GM21737 (cell line): ENCODE measurements around the gene LILRA5.
"Not testable (repeated sequence)": the region's sequence is repeated elsewhere in the genome, so short reads cannot be mapped to it uniquely, and the experiment has no call there.

Source experiments
- ATAC-seq: cut with Tn5 transposase; IDR thresholded peaks from one replicate; pipeline ENCODE4 v1.9.1; 2021; ENCODE audit warnings: mild to moderate bottlenecking, moderate library complexity; ENCODE audit not compliant: unreplicated experiment

The LILRA5 gene

DNA sequence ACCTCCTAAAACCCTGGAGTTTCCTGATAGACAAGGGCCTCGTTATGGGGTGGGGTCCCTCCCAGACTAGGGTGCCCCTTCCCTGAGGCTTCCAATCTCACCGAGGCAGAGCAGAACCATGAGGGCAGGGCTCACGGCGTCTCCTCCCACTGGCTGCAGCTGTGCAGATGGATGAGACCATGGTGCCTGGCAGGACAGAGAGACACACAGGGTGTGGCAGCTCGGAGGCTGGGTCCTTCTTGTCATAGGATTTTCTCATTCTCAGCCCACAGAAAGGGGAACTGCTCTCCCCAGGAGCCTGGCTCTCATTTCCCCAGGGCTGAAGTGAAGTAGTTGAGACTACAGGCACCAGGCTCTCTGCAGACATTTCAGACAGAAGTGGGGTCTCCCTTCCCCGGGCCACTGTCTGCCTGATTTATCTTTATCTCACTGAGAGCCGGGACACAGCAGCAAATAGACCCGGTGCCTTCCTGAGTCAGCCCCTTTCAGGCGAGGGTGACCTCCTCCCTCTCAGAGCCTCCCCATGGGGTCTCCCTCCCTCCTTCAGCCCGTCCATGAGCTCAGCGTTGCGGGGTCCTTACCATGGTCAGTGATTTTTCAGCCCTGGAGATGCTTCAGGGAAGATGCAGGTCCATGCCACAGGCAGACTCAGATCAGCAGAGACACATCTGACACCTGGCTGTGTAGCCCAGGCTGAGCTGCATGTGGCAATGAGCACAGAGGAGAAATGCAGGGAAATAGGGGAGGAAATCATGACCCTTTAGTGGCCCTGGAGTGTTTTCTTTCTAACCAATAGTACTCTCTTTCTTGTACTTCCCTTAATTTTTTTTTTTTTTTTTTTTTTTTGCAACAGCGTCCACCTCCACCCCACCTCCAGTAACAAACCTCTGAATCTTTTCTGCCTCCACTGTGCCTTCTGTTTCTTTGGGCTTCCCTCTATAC is at the start of gene LILRA5:
Gene LILRA5, minus strand, starts transcription at position 731 of the 942 bp plus-strand sequence. Its CDS starts 147 bp downstream, at position 584.
- ATAC-seq: no peak

DNA sequence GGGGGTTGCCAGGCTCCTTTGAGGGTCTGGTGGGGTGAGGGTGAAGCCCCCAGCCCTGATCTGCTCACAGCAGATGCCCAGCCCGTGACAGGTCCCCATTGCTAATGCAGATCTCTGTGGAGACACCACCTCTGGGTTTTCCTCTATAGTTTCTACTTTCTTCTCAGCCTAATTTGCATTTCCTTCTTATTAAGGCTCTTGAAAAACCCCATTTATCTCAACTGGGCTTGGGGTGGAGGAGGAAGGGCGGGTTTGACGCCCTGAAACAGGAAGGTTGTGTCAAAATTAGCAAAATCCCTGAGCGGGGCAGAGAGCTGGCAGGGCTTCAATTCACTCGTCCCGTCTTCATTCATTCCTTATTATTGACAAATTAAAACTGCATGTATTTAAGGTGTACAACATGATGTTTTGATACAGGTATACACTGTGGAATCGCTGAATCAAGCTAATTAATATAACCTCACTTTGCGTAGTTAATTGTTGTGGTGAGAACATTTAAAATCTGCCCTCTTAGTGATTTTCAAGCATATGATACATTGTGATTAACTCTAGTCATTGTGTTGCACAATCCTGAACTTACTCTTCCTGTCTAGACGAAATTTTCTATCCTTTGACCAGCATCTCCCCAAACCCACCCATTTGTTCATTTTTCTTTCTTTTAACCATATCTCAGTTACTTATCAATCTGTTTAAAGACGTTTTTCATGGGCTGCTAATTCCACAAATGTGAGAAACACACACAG is 48.9 kb upstream of the LILRA5 start:
- not testable (repeated sequence) for ATAC-seq

DNA sequence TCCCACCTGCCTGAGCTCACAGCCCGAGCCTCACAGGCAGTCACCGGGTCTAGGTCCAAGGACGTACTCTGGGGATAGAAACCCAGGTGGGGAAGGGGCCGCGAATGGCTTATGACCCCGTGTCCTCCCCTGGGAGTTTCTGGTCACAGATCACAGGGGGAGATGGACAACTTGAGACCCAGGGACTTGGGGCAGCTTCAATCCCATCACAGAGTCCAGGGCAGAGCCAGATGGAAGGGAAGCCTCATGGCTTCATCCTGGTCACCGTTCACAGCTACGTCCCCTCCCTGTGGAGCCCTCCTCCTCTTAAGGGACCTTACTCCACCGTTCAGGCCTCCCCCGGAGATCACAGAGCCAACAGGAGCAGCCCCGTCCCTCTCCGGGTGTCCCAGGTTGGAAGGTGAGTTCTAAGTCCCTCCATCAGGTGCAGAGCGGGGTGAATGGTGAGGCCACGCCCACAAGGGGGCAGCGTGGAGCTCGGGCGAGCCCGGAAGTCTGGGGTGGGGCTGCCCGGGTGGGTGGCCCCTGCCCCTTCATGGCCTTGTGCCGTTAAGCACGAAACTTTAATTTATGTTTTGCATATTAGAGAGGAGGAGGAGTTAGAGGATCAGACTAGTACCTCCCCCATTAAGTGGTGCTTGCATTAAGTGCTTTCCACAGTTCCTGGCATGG is 46.3 kb upstream of the LILRA5 start:
- ATAC-seq: not testable (repeated sequence)

DNA sequence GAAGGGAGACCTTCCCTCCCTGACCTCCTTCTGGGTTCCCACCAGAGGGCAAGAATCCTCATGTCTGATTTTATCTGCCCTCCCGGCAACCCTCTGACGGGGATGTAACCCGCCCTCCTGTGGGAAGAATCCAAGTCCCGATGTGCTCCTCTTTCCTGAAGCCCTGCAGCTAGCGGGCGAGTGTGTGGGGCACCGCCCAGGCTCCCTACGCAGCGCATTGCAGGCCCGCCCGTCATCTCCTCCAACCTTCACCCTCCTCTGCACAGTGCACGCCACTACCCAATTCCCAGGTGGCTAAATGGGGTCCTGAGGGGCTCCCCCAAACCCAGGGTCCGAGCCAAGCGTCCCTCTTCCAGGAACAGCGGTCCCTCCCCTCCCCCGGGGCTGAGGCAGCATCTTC is 44.4 kb upstream of the LILRA5 start:
- no peak for ATAC-seq

DNA sequence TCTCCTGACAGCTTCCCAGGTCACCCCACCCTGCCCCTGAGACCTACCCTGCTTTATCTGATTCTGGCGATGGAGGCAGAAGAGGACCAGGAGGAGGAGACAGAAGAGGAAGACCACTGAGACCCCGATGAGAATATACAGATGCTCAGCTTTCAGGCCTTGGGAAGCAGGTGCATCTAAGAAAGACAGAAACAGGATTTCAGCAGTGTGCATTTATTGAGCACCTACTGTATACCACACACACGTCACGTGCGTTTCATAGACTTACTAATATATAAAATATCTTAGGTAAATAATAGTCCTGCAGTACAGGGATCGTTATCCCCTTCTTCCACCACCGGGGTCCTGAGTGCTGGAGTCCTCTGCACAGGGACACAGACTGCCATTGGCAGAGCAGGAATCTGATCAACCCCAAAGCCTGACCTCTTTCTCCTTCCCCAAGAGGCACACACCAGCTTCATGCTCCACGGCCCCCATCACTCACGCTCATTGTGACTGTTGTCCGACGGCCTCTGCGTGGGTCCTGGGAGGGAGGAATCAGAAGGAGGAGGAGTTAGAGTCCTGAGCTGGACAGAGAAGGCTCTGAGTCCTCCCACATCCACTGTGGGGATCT is 43.6 kb upstream of the LILRA5 start:
- no peak for ATAC-seq

DNA sequence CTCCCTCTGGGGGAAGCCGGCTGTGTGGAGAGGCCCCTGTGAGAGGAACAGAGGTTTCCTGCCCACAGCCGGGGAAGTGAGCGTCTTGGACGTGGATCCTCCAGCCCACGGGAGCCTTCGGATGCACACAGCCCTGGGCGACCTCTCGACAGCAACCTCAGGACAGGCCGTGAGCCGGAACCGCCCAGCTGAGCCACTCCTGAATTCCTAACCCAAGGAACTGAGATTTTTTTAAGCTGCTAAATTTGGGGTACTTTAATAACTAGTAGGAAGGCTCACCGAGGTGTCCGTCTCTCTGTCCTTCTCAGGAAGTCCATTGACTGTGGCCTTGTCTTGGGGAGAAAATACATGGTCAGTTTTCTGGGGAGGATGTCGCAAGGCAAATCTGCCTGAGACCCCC is 42.7 kb upstream of the LILRA5 start:
- no peak for ATAC-seq

DNA sequence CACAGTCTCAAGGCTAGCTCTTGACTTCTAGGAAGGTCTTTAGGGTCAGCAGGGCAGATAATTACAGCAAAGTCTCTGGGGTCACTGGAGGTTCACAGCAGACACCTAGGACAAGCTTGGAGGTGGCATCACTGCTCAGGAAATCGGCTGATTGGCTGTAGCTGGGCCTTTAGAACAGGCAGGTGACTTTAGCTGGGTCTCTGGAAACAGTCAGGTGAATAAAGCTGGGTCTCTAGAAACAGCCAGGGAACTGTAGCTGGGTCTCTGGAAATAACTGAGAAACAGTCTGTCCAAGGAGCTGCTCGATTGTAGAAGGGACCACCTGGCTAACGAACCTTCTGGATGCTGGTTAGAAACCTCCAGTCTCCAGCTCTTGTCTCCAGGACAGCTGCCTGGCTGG is 41.8 kb upstream of the LILRA5 start:
- no peak for ATAC-seq

DNA sequence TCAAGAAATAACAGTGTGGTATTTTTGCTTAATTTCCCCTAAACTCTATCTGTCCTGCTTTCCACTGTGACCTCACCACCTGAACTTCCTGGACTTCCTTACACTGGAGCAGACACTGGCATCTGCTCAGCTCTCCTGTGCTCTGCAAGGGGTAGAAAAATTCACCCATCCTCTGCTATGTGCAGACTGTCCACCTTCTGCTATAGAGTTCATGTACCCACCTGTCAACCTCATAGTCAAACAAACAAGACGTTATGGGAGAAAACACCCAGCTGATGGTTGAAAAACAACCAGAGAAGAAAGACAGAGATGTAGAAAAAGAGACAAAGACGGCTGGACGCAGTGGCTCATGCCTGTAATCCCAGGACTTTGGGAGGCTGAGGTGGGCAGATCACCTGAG is 39.6 kb upstream of the LILRA5 start:
- ATAC-seq: no peak

DNA sequence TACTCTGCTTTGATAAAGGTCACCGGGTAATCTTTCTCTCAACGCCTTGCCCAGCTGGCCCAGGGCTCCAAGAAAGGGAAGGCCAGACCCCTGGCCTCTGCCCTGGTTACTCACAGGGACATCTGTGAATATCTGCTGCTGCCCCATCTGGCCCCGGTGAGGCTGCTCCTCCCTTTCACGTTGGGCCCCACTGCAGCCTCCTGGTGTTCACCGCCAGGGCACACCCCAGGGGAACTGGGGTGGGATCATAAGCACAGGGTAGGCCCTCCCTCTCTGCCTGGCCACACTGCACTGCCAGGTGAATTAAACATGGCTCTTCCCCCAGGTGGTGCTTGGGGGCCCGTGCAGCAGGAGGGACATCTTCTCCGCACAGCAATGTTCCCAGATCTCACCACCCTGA is 39.1 kb upstream of the LILRA5 start:
- no peak for ATAC-seq

DNA sequence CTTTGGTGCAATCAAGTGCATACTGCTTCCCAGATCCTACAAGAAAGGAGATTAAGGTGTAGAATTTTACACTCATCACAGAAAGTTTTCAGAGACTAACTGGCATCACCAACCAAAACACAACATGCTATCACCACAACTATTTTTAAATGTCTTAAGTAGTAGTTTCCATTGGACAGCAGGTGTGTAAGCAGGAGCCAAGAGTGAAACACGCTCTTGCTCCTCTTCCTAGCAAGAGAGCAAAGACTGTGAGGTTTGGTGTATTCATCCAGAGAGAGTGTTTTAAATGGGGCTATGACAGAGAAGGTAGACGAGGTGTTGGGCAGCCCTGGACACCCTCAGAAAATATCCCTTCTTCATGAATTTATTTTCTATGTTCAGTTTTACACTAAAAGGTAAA is 38.5 kb upstream of the LILRA5 start:
- ATAC-seq: no peak

DNA sequence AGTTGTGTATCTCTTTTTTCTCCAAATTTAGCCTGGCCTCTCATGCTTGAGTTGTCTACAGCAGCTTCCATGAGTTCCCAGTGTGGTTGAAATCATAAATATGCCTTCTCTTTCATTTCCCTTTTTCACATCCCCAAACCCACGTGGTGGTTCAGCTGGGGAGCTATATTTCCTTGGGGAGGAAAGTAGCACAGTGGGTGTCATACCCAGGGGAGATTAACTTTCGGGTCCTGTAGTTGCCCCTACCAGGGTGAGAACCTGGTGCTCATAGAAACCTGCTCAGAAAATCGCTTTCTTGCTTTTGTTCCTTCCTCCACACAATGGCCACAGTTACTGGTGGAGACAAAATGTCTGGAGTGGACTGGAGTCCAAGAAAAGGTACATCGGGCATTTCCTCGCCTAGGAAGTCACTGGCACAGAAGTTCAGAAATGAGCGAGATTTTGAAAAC is 33.0 kb upstream of the LILRA5 start:
- no peak for ATAC-seq

DNA sequence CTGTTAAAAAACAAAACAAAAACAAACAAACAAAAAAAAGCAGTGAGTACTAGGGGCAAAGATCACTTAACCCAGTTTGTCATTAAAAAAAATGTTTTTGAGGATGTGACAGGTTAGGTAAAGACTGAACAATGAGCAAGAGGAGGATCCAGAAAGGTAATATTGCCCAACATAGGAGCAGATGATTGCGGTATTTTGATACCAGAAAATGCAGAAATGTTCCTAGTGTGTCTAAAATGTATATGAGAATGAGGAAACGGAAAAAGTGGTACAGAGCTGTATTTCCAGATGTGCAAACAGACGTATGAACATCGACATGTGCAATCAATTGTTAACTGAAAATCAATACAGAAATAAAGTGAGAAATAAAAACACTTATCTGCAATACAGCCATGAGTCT is 30.9 kb upstream of the LILRA5 start:
- ATAC-seq: no peak

DNA sequence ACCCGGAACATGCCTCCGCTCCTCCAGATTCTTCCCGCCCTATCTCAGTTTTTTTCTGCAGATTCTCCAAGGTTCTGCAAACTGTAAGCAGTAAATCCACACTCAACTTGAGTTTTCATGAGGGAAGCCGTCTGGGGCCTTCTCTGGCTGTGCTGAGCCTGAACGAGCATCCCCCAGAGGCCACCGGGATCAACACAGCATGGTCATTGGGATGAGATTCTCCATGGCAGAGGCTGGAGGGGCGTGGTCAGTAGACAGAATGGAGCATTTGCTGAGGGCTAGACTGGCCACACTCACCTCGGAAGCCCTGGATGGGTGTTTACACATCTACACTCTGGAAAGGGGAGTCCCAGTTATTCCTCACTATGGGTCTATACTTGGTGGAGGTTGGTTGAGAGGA is 28.3 kb upstream of the LILRA5 start:
- ATAC-seq: no peak

DNA sequence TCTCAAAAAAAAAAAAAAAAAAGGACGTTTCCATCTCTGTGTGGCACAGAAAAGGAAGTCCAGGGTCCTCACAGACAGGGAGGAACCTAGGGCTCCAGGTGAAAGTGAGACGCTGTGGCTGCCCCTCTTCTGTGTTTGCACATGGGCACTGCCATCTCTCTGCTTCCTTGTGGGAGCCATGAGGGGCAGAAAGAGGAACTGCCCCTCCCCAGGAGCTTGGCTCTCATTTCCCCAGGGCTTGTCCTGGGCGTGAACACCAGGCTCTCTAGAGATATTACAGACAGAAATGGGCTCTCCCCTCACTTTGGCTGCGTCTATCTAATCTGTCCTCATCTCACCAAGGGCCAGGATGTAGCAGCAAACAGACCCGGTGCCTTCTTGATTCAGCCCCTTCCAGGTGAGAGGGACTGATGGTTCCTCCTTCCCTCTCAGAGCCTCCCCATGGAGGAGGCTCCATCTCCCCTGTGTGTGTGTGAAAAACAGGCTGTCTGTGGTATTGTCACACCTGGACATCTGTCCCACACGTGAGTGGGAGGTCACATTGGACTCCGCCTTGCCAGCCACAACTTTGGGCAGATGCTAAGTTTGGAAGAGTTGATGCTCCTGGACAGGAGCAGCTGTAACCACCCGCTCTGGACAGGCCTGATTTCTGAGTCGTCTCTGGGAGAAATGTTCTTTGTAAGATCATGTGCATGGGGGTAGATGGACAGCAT is 26.8 kb upstream of the LILRA5 start:
- no peak for ATAC-seq

DNA sequence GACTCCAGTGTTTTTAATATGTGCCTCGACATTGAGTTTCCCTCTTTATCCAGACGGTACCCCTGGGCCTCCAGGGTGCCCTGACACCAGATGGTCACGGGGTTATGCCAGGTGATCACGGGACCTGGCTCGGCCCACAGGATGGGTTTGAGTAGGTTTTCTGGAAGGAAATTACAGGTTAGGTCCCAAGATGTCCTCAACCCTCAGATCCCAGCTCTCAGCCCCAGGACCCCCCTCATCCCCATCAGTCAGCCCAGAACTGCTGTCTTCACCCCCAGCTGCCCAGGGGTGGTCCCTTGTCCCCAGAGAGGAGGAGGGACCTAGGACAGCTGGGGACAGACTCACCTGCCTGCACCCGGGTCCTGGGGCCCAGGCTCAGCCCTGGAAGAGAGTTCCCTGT is 25.6 kb upstream of the LILRA5 start:
- no peak for ATAC-seq

DNA sequence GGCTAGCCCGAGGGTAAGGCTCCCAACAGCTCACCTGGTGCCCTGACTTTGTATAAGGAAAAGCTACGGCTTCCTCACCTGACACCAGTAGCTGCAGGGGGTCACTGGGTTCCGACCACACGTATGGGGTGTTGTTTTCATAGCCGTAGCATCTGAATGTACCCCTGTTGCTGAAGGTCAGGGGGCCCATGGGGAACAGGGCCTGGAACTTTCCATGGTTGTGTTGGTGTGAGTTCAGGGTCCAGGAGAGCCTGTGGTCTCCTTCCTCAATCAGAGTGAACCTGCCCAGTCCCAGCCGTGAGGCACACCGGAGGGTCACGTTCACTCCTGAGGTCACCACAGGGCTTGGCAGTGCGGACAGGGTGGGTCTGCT is 24.9 kb upstream of the LILRA5 start:
- ATAC-seq: no peak

DNA sequence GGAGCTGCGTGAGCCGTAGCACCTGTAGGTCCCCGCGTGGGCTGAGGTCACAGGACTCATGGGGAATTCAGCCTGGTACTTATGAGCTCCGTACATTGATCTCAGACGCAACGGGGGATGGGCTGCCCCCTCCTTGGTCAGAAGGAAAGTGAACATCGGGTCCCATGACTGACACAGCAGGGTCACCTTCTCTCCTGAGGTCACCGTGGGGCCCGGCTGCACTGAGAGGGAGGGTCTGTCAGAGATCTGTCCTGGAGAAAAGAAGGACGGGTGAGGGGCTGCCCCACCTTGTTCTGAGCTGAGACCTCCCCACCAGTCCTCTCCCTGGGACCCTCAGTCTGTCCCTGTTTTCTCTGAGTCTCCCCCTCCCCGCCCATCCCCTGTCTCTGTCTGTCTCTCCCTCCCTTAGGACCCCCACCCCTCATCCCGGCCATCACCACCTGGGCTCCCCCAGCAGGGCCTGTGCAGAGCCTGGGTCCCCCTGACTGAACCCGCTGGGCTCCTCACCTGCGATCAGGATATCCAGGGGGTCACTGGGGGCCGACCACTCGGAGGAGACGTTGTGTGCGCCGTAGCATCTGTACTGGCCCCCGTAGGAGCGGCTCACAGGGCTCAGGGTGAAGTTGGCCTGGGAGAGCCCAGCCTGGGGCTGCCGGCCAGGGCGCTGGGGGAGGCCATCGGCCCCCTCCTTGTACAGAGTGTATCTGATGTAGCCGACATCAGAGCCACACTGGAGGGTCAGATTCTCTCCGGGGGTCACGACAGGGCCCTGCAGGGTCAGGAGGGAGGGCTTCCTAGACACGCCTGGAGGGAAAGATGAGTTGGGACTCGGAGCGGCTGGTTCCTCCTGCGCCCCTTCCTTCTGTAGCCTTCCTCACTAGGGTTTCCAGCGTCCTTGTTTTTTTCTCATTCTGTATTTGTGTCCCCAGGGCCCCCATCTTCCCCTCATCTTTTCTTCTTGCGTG is 24.2 kb upstream of the LILRA5 start:
- ATAC-seq: no peak

DNA sequence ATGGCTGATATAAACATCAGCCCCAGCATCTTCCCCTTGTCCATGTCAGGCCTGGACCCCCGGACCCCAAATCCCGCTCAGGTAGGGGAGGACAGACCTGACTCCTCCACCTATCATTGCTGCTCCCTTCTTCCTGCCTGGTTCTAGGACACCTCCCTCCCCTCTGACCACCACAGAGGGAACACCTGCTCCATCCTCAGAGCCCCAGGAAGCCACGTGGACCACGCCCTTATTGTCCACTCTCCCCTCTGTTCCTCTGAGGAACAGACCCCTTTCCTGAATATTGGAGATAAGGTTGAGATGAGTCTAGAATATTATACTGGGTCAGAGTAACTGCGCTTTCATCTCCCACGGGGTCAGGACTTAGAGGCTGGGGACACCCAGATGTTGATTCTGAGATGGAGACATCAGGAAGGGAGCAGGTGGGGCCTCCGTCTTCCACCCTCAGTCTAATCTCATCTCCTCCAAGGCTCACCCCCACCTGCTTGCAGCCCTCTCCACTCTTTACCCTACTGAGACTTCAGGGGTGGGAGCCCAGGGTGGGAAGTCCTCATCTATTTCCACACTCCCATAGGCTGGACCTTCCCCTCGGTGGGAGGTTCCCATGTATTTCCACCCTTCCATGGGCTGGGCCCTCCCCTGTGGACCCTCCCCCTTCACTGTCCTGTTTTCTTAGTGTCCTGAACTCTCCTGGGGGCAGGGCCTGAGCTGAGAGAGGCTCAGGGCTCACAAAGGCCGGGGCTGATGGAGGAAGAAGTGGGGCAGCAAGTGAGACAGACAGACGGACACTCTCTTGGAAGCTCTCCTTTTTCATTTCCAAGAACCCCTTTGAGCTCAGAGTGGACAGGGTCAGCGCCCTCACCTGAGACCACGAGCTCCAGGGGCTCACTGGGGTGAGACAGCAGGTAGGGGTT is 23.3 kb upstream of the LILRA5 start:
- no peak for ATAC-seq
